ENCODE results near the gene CPA4.
A peak's percentile ranks its signal among the peaks of the same experiment; 100 is the strongest.

CPA4 gene

DNA sequence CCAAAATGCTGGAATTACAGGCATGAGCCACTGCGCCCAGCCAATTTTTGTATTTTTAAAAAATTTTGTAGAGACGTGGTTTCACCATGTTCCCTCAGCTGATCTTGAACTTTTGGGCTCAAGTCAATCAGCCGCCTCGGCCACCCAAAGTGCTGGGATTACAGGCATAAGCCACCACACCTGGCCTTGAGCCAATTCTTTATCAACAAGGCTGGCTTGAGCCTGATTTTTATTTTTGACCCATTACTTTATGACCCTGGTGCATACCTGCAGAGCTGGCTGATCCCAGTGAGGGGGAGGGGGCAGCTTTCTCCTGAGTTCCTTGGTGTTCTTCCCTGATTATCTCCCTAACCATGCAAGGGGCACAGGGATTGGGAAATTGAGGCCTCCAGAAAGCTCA lies 71.5 kb downstream of the CPA4 start:
- DNase-seq (ENCODE audit: low read depth, low spot score), result no peak

- DNase-seq (ENCODE audit: low read depth, low spot score), result no peak
Observed at GRCh38 chr7:130365088-130365487, 72.1 kb downstream of the CPA4 start.

DNA sequence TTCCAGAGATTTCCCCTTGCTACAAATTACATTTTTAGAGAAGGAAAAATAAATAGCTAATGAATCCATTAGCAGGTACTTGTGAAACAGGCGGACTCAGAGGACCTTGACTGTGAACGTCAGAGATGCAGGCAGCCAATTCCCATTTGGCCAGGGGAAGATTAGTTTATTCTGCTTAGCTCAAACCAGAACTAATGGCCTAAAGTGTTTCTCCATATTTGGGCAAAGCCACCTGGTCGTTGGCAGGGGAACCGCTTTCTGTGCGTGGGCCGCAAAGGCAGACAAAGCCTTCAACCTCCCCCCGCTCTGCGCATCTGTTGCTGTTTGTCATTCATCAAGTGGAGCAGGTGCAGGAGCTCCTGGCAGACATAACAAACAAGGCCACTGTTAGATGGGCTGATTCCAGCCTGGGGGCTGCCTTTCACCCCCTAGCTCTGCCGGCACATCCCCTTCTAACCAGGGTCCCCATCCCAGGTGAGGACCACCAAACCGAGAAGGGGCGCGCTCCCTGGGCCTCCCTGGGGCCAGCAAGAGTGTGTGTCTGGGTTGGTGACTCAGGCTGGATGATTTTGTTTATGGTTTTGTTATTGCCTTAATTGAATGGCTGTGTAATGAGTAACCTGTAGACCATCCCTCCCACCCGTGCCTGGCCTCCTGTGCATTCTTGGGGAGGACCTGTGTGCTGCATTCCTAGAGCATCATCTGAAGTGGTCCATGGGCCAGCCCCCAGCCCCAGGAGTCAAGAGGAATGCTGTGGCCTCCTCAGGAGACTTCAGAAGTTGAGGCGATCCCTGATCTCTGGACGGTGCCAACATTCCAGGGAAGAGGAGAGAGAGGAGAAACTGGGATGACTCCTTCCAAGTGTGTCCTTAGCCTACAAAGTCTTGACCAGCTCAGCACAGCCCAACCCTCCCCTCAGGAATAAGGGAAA lies 72.8 kb downstream of the CPA4 start:
- no peak for DNase-seq (ENCODE audit: low read depth, low spot score)

GRCh38 chr7:130366564-130366963 lies 73.6 kb downstream of the CPA4 start:
- no peak for DNase-seq (ENCODE audit: low read depth, low spot score)

DNA sequence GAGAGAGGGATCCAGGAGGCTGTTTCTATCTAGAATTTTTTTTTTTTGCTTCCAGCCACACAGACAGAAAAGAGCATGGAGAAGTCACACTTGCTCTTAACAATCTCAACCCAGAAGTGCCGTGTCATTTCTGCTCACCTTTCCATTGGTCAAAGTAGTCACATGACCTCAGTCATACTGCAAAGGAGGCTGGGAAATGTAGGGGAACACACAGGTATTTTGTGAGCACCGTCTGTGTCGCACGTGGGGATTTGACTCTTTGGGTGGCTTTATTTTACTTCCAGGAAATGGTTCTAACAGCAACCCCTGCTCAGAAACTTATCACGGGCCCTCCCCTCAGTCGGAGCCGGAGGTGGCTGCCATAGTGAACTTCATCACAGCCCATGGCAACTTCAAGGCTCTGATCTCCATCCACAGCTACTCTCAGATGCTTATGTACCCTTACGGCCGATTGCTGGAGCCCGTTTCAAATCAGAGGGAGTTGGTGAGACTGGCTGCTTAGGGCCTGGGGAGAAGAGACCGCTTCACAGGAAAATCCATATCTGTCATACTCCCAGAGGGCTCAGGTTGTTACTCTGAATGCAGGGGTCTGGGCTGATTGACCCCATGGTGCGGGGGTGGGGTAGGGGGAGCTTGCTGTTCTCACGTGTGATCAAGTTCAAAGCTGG lies 74.3 kb downstream of the CPA4 start:
- peak; percentile 15 for DNase-seq (ENCODE audit: low read depth, low spot score)

- DNase-seq (ENCODE audit: low read depth, low spot score), result no peak
Observed at GRCh38 chr7:130367836-130368746, 75.1 kb downstream of the CPA4 start.

DNA sequence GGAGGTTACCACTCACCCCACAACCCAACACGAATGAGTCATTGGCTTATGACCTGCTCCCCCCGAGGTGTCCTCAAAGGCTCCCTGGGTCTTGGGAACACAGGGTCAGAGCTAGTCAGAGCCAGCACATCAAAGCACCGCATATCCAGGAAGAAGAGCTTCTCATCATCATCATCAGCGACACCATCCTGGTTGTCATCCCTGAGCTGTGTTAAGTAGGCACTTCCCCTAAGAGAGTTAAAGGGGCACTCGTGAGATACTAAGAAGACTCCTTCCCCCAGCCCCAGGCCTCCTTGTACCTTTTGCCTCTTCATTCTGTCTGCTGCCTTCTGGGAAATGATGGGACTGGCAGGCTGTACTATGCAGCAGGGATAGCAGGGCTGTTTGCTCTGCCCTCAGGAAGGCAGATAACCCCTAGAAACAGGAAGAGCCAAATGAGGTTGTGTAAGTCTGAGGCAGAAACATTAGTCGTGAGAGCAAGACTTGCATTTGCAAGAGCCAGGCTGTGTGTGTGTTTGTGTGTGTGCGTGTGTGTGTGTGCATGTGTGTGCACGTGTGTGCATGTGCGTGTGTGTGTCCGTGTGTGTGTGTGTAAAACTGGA lies 76.2 kb downstream of the CPA4 start:
- no peak for DNase-seq (ENCODE audit: low read depth, low spot score)

- DNase-seq (ENCODE audit: low read depth, low spot score), result no peak
Observed at GRCh38 chr7:130369831-130370550, 77.0 kb downstream of the CPA4 start.

- no peak for DNase-seq (ENCODE audit: low read depth, low spot score)
Observed at GRCh38 chr7:130371046-130371445, 78.1 kb downstream of the CPA4 start.

GRCh38 chr7:130372402-130373165 lies 79.6 kb downstream of the CPA4 start:
- no peak for DNase-seq (ENCODE audit: low read depth, low spot score)
